GM23248 (cell line): Measurements from ENCODE around the gene SLC6A11. TPM values are rescaled to one million over a fixed set of nuclear protein-coding genes. Genes with fewer than 3 reads are reported as not detected.

ENCODE experiments used
- DNase-seq: peaks from one replicate; pipeline ENCODE4 v3.0.0-alpha.2; 2015
- H2AFZ ChIP-seq: fragments of 200-600 bp; sonication (generic); 2 replicates; pipeline ENCODE4 v1.6.1; 2016; ENCODE audit warnings: antibody characterized with exemption
- H3F3A ChIP-seq: fragments of 200-600 bp; sonication (generic); 2 replicates; pipeline ENCODE4 v1.6.1; 2016; ENCODE audit warnings: mild to moderate bottlenecking, antibody characterized with exemption, mixed run types; ENCODE audit not compliant: insufficient read depth
- H3K27ac ChIP-seq: fragments of 200-600 bp; sonication (generic); 2 replicates; pipeline ENCODE4 v1.5.1; 2016; ENCODE audit warnings: mild to moderate bottlenecking
- H3K27me3 ChIP-seq: fragments of 200-600 bp; sonication (generic); replicated peaks from 2 replicates; pipeline ENCODE4 v1.6.1; 2016; ENCODE audit warnings: mild to moderate bottlenecking; ENCODE audit not compliant: insufficient read depth
- H3K36me3 ChIP-seq: fragments of 200-600 bp; sonication (generic); 2 replicates; pipeline ENCODE4 v1.6.1; 2016; ENCODE audit warnings: low read depth, mild to moderate bottlenecking
- H3K4me1 ChIP-seq: fragments of 200-600 bp; sonication (generic); 2 replicates; pipeline ENCODE4 v1.6.1; 2016; ENCODE audit warnings: mild to moderate bottlenecking; ENCODE audit not compliant: insufficient read depth
- H3K4me2 ChIP-seq: fragments of 200-600 bp; sonication (generic); one replicate; pipeline ENCODE4 v1.6.1; 2016; ENCODE audit warnings: mild to moderate bottlenecking; ENCODE audit not compliant: unreplicated experiment
- H3K4me3 ChIP-seq: fragments of 200-600 bp; sonication (generic); 2 replicates; pipeline ENCODE4 v1.5.1; 2016; ENCODE audit warnings: mild to moderate bottlenecking
- H3K79me2 ChIP-seq: fragments of 200-600 bp; sonication (generic); 2 replicates; pipeline ENCODE4 v1.6.1; 2016; ENCODE audit warnings: mild to moderate bottlenecking; ENCODE audit not compliant: insufficient read depth
- H3K9ac ChIP-seq: fragments of 200-600 bp; sonication (generic); 2 replicates; pipeline ENCODE4 v1.6.1; 2016; ENCODE audit warnings: mild to moderate bottlenecking
- H3K9me2 ChIP-seq: fragments of 200-600 bp; sonication (generic); 2 replicates; pipeline ENCODE4 v1.6.1; 2016; ENCODE audit warnings: mixed run types, mild to moderate bottlenecking, moderate library complexity; ENCODE audit not compliant: insufficient read depth
- H3K9me3 ChIP-seq: fragments of 200-600 bp; sonication (generic); one replicate; pipeline ENCODE4 v1.6.1; 2017; ENCODE audit warnings: low read depth
- H4K20me1 ChIP-seq: fragments of 200-600 bp; sonication (generic); 2 replicates; pipeline ENCODE4 v1.6.0; 2016; ENCODE audit not compliant: insufficient read depth
- EZH2 ChIP-seq: fragments of 200-600 bp; sonication (generic); IDR thresholded peaks from 2 replicates; pipeline ENCODE4 v1.6.1; 2018; ENCODE audit warnings: antibody characterized with exemption, mild to moderate bottlenecking; ENCODE audit not compliant: insufficient read depth, poor library complexity, severe bottlenecking
- EZH2phosphoT487 ChIP-seq: fragments of 200-600 bp; sonication (generic); IDR thresholded peaks from 2 replicates; pipeline ENCODE4 v1.6.1; 2018; ENCODE audit warnings: antibody characterized with exemption, moderate library complexity, mild to moderate bottlenecking, low read depth; ENCODE audit not compliant: insufficient read depth
- WGBS, 2 experiments: methylation state at CpG; one replicate each; pipeline ENCODE4 v1.1.6; 2015 to 2017; ENCODE audit warnings: low lambda C conversion rate in 2 of 2, low coverage in 1 of 2; ENCODE audit errors: missing lambda C conversion rate in 2 of 2; 5-methylcytosine and 5-hydroxymethylcytosine counted together
- in situ Hi-C: fragments of 300-500 bp; cut with MboI; formaldehyde crosslinking; loops from 2 replicates; pipeline ENCODE4 v1.15.0; 2020
- polyA plus RNA-seq: library from polyadenylated mRNA; unstranded; fragments of >200 nt; fragmentation: Nextera tagmentation; extraction: Ambion mirVana; gene quantifications from 2 replicates; pipeline ENCODE4 v1.2.1, GENCODE V29; 2016
- total RNA-seq: library from RNA; depleted of rRNA; stranded (reverse); fragments of >200 nt; shearing (Covaris generic); gene quantifications from 2 replicates; pipeline ENCODE4 v1.2.3, GENCODE V29; 2014

Gene SLC6A11
- total and polyA plus RNA-seq, 2 experiments from 2014 or later = not detected

DNA sequence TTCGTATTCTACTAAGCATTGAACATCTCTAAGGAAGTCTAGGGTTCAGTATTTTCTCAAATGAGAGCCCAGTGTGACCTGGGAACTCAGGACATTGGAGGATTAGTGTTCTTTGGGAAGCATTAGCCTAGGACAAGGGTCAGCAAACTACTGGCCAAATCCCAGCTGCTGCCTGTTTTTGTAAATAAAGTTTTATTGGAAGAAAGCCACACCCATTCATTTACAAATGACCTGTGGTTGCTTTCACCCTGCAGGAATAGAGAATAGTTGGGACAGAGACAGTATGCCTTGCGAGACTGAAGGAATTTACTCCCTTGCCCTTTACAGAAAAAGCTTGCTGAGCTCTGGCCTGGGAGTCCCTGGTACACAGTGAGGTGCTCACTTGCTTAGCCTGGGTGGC, 20.6 kb downstream of the SLC6A11 start:
- no peaks in the 10 kb centered on the region for H3K9me2 ChIP-seq
- no peak overlapping the region for H3K9ac ChIP-seq
- TF ChIP-seq EZH2phosphoT487 = no peak
- no peak for TF ChIP-seq EZH2
- no peak overlapping the region for H3K4me3 ChIP-seq
- H3K27me3 ChIP-seq = peaks cover 15% of the 10 kb centered on the region
- no peaks in the 10 kb centered on the region for H3K4me1 ChIP-seq
- H2AFZ ChIP-seq = no peak overlapping the region
- H3K27ac ChIP-seq = no peak overlapping the region
- H3K36me3 ChIP-seq = no peaks in the 10 kb centered on the region
- no peak overlapping the region for H3K4me2 ChIP-seq
- H4K20me1 ChIP-seq = no peaks in the 10 kb centered on the region
- H3F3A ChIP-seq = no peaks in the 10 kb centered on the region
- no peak for DNase-seq
- in situ Hi-C loops = no loop called here
- 19 to 29% methylated on average over 2 of the region's 2 CpGs for WGBS, 2 experiments
- H3K9me3 ChIP-seq = no peaks in the 10 kb centered on the region
- H3K79me2 ChIP-seq = no peaks in the 10 kb centered on the region

DNA sequence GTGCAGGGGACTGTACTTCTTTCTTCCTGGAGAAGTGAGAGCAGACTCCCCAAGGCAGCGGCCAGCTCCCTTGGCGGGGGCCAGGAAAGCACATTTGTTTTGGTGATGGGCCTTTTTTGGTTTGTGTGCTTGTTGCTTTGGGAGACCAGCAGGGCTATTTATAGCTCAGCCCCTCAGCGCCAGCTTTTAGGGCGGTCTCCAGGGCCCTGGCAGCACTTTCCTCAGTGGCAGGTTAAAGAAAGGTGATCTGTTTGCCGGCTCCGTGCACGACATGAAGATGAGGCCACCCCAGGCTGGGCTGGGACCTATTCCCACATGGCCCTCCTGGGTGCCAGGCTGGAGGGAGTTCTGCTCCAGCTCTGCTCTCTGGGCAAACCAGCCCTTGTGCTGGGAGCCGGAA, 21.8 kb downstream of the SLC6A11 start:
- H3K27me3 ChIP-seq = peaks cover 9% of the 10 kb centered on the region
- no peaks in the 10 kb centered on the region for H3K36me3 ChIP-seq
- H3K9ac ChIP-seq = no peak overlapping the region
- no peak for TF ChIP-seq EZH2phosphoT487
- no peak for TF ChIP-seq EZH2
- H3F3A ChIP-seq = no peaks in the 10 kb centered on the region
- no peak overlapping the region for H3K4me2 ChIP-seq
- no peaks in the 10 kb centered on the region for H3K9me3 ChIP-seq
- WGBS, 2 experiments = 34 to 36% methylated on average over 8 of the region's 8 CpGs
- H4K20me1 ChIP-seq = no peaks in the 10 kb centered on the region
- no peak overlapping the region for H3K27ac ChIP-seq
- no peaks in the 10 kb centered on the region for H3K4me1 ChIP-seq
- no peak overlapping the region for H3K4me3 ChIP-seq
- H3K9me2 ChIP-seq = no peaks in the 10 kb centered on the region
- in situ Hi-C loops = no loop called here
- H3K79me2 ChIP-seq = no peaks in the 10 kb centered on the region
- no peak overlapping the region for H2AFZ ChIP-seq
- no peak for DNase-seq

- H3K36me3 ChIP-seq = no peaks in the 10 kb centered on the region
- no peak overlapping the region for H3K27ac ChIP-seq
- no peaks in the 10 kb centered on the region for H4K20me1 ChIP-seq
- in situ Hi-C loops = no loop called here
- H3K27me3 ChIP-seq = peaks cover 9% of the 10 kb centered on the region
- H2AFZ ChIP-seq = no peak overlapping the region
- no peak overlapping the region for H3K9ac ChIP-seq
- H3K9me3 ChIP-seq = no peaks in the 10 kb centered on the region
- no peak for TF ChIP-seq EZH2
- TF ChIP-seq EZH2phosphoT487 = no peak
- H3K9me2 ChIP-seq = no peaks in the 10 kb centered on the region
- 18 to 21% methylated on average over 4 of the region's 4 CpGs for WGBS, 2 experiments
- H3K4me2 ChIP-seq = no peak overlapping the region
- no peak overlapping the region for H3K4me3 ChIP-seq
- H3F3A ChIP-seq = no peaks in the 10 kb centered on the region
- no peaks in the 10 kb centered on the region for H3K79me2 ChIP-seq
- no peaks in the 10 kb centered on the region for H3K4me1 ChIP-seq
- no peak for DNase-seq
Measured at GRCh38 chr3:10839167-10839566, 23.1 kb downstream of the SLC6A11 start.

DNA sequence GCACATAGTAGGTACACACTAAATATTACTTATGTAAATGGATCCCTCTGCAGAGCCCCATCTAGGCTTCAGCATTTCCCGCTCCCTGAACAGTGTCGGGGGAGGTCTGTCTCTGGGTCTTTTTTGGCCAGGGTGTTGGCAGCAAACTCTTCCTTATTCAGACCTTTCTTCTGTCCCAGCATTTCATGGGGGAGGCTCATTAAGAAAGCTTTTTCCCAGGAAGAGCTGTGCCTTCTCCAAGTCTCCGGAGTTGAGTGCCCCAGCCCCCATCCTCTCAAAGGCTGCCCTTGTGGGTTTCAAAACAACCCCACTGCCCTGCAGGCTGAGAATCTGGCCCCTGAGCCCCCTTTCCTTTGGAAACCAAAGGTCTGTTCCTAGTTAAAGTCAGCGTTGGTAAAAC, 25.1 kb downstream of the SLC6A11 start:
- TF ChIP-seq EZH2phosphoT487 (no peak), EZH2 (no peak)
- in situ Hi-C loops = no loop called here

DNA sequence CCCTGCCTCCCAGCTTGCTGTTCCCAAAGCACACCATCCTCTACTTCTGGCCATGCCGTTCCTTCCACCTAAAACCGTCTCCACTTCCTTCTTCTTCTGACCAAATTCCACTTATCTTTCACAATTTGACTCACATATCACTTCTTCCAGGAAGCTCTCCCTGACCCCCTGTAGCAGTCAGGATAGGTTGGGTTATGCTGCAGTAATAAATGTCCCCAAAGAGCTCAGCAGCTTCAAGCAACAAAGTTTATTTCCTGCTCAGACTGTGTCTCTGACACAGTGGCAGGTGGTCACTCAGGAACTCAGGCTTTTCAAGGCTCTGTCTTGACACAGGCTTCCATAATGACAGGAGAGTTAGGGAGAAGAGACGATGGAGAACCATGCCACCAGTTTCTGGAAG, 27.4 kb downstream of the SLC6A11 start:
- Histone ChIP-seq H3K36me3 (no peaks in the 10 kb centered on the region), H3K9me3 (no peaks in the 10 kb centered on the region), H3K4me2 (no peak overlapping the region), H2AFZ (no peak overlapping the region), H3K9ac (no peak overlapping the region), H3K79me2 (no peaks in the 10 kb centered on the region), H3K27ac (no peak overlapping the region), H3K4me3 (no peak overlapping the region), H3F3A (no peaks in the 10 kb centered on the region), H3K9me2 (no peaks in the 10 kb centered on the region), H3K27me3 (no peaks in the 10 kb centered on the region; the same call in 1 of the 2 replicates), H4K20me1 (no peaks in the 10 kb centered on the region), H3K4me1 (no peaks in the 10 kb centered on the region)
- in situ Hi-C loops = no loop called here
- TF ChIP-seq EZH2 (no peak), EZH2phosphoT487 (no peak)
- DNase-seq = no peak
- WGBS, 2 experiments = 34 to 38% methylated on average over 3 of the region's 3 CpGs

More for the DNA sequence above, 25.1 kb downstream of the SLC6A11 start:
- Histone ChIP-seq H3F3A (no peaks in the 10 kb centered on the region), H3K79me2 (no peaks in the 10 kb centered on the region), H3K27me3 (peaks cover 6% of the 10 kb centered on the region), H3K36me3 (no peaks in the 10 kb centered on the region), H3K4me3 (no peak overlapping the region), H3K4me2 (no peak overlapping the region), H3K9me2 (no peaks in the 10 kb centered on the region), H3K9me3 (no peaks in the 10 kb centered on the region), H4K20me1 (no peaks in the 10 kb centered on the region), H2AFZ (no peak overlapping the region), H3K9ac (no peak overlapping the region), H3K27ac (no peak overlapping the region), H3K4me1 (no peaks in the 10 kb centered on the region)
- 23 to 27% methylated on average over 4 of the region's 4 CpGs for WGBS, 2 experiments
- no peak for DNase-seq
